OCI-LY3 (cell line): ENCODE data around the gene FIBIN.
"Not testable (repeated sequence)": the region's sequence is repeated elsewhere in the genome, so short reads cannot be mapped to it uniquely, and the experiment has no call there.

ENCODE experiments used
- H2AFZ ChIP-seq: fragments of 200-600, 300-600 bp; shearing (Covaris generic); 2 replicates; pipeline ENCODE4 v1.6.0; 2014; ENCODE audit warnings: antibody characterized with exemption, low read depth, low read length
- H3K27ac ChIP-seq: fragments of 200-600, 300-600 bp; sonication (generic); 2 replicates; pipeline ENCODE4 v1.5.1; 2014; ENCODE audit warnings: mild to moderate bottlenecking, low read length, moderate library complexity, mixed read lengths
- H3K27me3 ChIP-seq: fragments of 200-600, 300-600 bp; sonication (generic); 2 replicates; pipeline ENCODE4 v1.6.1; 2014; ENCODE audit warnings: low read depth, low read length, mixed read lengths
- H3K36me3 ChIP-seq: fragments of 200-600, 300-600 bp; sonication (generic); replicated peaks from 2 replicates; pipeline ENCODE3; 2014; ENCODE audit warnings: low read depth, low read length, mixed read lengths
- H3K4me1 ChIP-seq: fragments of 300-600, 200-600 bp; sonication (generic); 2 replicates; pipeline ENCODE4 v1.6.1; 2014; ENCODE audit warnings: low read length, mixed read lengths
- H3K4me2 ChIP-seq: fragments of 200-600, 300-600 bp; sonication (generic); 2 replicates; pipeline ENCODE4 v1.6.1; 2014; ENCODE audit warnings: low read length, mixed read lengths
- H3K4me3 ChIP-seq: fragments of 300-600, 200-600 bp; sonication (generic); 2 replicates; pipeline ENCODE4 v1.5.1; 2014; ENCODE audit warnings: antibody characterized with exemption, mild to moderate bottlenecking, low read length, moderate library complexity
- H3K79me2 ChIP-seq: fragments of 300-600, 200-600 bp; shearing (Covaris generic); 2 replicates; pipeline ENCODE4 v1.6.1; 2014; ENCODE audit warnings: mild to moderate bottlenecking, low read length, mixed read lengths
- H3K9ac ChIP-seq: fragments of 300-600, 200-600 bp; shearing (Covaris generic); 2 replicates; pipeline ENCODE4 v1.6.0; 2014; ENCODE audit warnings: mild to moderate bottlenecking, low read length, moderate library complexity
- H3K9me3 ChIP-seq: fragments of 200-600, 300-600 bp; shearing (Covaris generic); 2 replicates; pipeline ENCODE4 v1.6.1; 2014; ENCODE audit warnings: low read length, mixed read lengths; ENCODE audit not compliant: insufficient read depth
- H4K20me1 ChIP-seq: fragments of 200-600, 300-600 bp; sonication (generic); 2 replicates; pipeline ENCODE4 v1.6.1; 2016; ENCODE audit warnings: low read length, mixed read lengths; ENCODE audit not compliant: insufficient read depth
- CTCF ChIP-seq: fragments of 200-600, 300-600 bp; sonication (generic); IDR thresholded peaks from 2 replicates; pipeline ENCODE4 v1.5.1; 2014; ENCODE audit warnings: antibody characterized with exemption, low read length, low read depth
- EZH2phosphoT487 ChIP-seq: fragments of 200-600 bp; shearing (Covaris generic); IDR thresholded peaks from 2 replicates; pipeline ENCODE4 v1.6.1; 2018; ENCODE audit warnings: antibody characterized with exemption, mixed run types, low read depth

FIBIN gene

GRCh38 chr11:26997378-26997777 is 3.5 kb downstream of the FIBIN start:
- H3K27me3 ChIP-seq = no peaks in the 10 kb centered on the region

GRCh38 chr11:27001136-27001730 is 7.3 kb downstream of the FIBIN start:
- H4K20me1 ChIP-seq, H3K4me3 ChIP-seq, H3K27ac ChIP-seq, H3K27me3 ChIP-seq, H3K36me3 ChIP-seq, H3K4me1 ChIP-seq, H3K9me3 ChIP-seq, H2AFZ ChIP-seq, H3K79me2 ChIP-seq, H3K4me2 ChIP-seq, H3K9ac ChIP-seq: not testable (repeated sequence)

More at GRCh38 chr11:26997378-26997777, 3.5 kb downstream of the FIBIN start:
- H4K20me1 ChIP-seq = no peaks in the 10 kb centered on the region
- H3K4me2 ChIP-seq = no peak overlapping the region
- H3K4me1 ChIP-seq = peaks cover 3% of the 10 kb centered on the region; the same call in 1 of the 2 replicates
- H3K9me3 ChIP-seq = no peaks in the 10 kb centered on the region
- no peaks in the 10 kb centered on the region for H3K79me2 ChIP-seq
- no peak overlapping the region for H3K27ac ChIP-seq
- H3K36me3 ChIP-seq = no peaks in the 10 kb centered on the region
- no peak overlapping the region for H3K9ac ChIP-seq
- TF ChIP-seq CTCF = no peak
- TF ChIP-seq EZH2phosphoT487 = no peak
- no peak overlapping the region for H3K4me3 ChIP-seq
- H2AFZ ChIP-seq = no peak overlapping the region

GRCh38 chr11:27002431-27002830 is 8.5 kb downstream of the FIBIN start:
- no peak overlapping the region for H3K4me2 ChIP-seq
- H3K9ac ChIP-seq = no peak overlapping the region
- TF ChIP-seq EZH2phosphoT487 (no peak), CTCF (no peak)
- no peak overlapping the region for H2AFZ ChIP-seq
- peaks cover 2% of the 10 kb centered on the region; the same call in 1 of the 2 replicates for H3K4me1 ChIP-seq
- H3K27ac ChIP-seq = no peak overlapping the region
- H3K27me3 ChIP-seq = no peaks in the 10 kb centered on the region
- no peaks in the 10 kb centered on the region for H4K20me1 ChIP-seq
- H3K9me3 ChIP-seq = no peaks in the 10 kb centered on the region
- no peaks in the 10 kb centered on the region for H3K36me3 ChIP-seq
- H3K4me3 ChIP-seq = no peak overlapping the region
- no peaks in the 10 kb centered on the region for H3K79me2 ChIP-seq

GRCh38 chr11:27002838-27003237 is 8.9 kb downstream of the FIBIN start:
- H3K27ac ChIP-seq = no peak overlapping the region
- H2AFZ ChIP-seq = no peak overlapping the region
- TF ChIP-seq EZH2phosphoT487 = no peak
- TF ChIP-seq CTCF = no peak
- H3K4me1 ChIP-seq = no peaks in the 10 kb centered on the region
- H3K36me3 ChIP-seq = no peaks in the 10 kb centered on the region
- H3K9me3 ChIP-seq = no peaks in the 10 kb centered on the region
- no peaks in the 10 kb centered on the region for H4K20me1 ChIP-seq
- H3K9ac ChIP-seq = no peak overlapping the region
- H3K4me3 ChIP-seq = no peak overlapping the region
- no peak overlapping the region for H3K4me2 ChIP-seq
- H3K27me3 ChIP-seq = no peaks in the 10 kb centered on the region
- H3K79me2 ChIP-seq = no peaks in the 10 kb centered on the region
